ENCODE results near the gene SDK1.
"Not testable (repeated sequence)": the region's sequence is repeated elsewhere in the genome, so short reads cannot be mapped to it uniquely, and the experiment has no call there.

Gene SDK1

GRCh38 chr7:3574386-3574785 lies 273.3 kb downstream of the SDK1 start:
- POLR2A ChIA-PET (ENCODE audit: low non-redundant PET), result no interaction called here
- DNase-seq (ENCODE audit: low spot score), result no peak
- no peak overlapping the region for H3K27ac ChIP-seq
- no peak for TF ChIP-seq CTCF (conservative IDR thresholded peaks at IDR 0.05; ENCODE audit: low read depth)
- CTCF ChIA-PET, result no interaction called here

- TF ChIP-seq CTCF (conservative IDR thresholded peaks at IDR 0.05; ENCODE audit: low read depth), result no peak
- POLR2A ChIA-PET (ENCODE audit: low non-redundant PET), result no interaction called here
- CTCF ChIA-PET, result no interaction called here
- DNase-seq (ENCODE audit: low spot score), result no peak
- H3K27ac ChIP-seq, result no peak overlapping the region
These were observed 274.9 kb downstream of the SDK1 start for GRCh38 chr7:3575753-3576531.

- ChIA-PET CTCF (no interaction called here), POLR2A (ENCODE audit: low non-redundant PET) (no interaction called here)
- H3K27ac ChIP-seq, result no peak overlapping the region
- no peak for TF ChIP-seq CTCF (conservative IDR thresholded peaks at IDR 0.05; ENCODE audit: low read depth)
- DNase-seq (ENCODE audit: low spot score), result no peak
These were observed 277.3 kb downstream of the SDK1 start for GRCh38 chr7:3578399-3578798.

- H3K27ac ChIP-seq, result no peak overlapping the region
- CTCF ChIA-PET, result no interaction called here
- no peak for DNase-seq (ENCODE audit: low spot score)
- POLR2A ChIA-PET (ENCODE audit: low non-redundant PET), result no interaction called here
- TF ChIP-seq CTCF (conservative IDR thresholded peaks at IDR 0.05; ENCODE audit: low read depth), result no peak
These were observed 278.7 kb downstream of the SDK1 start for GRCh38 chr7:3579638-3580219.

- POLR2A ChIA-PET (ENCODE audit: low non-redundant PET); H3K27ac ChIP-seq; CTCF ChIA-PET; DNase-seq (ENCODE audit: low spot score): not testable (repeated sequence)
These were observed 281.1 kb downstream of the SDK1 start for GRCh38 chr7:3582145-3582544.

- H3K27ac ChIP-seq, result no peak overlapping the region
- POLR2A ChIA-PET (ENCODE audit: low non-redundant PET), result no interaction called here
- CTCF ChIA-PET, result no interaction called here
- TF ChIP-seq CTCF (conservative IDR thresholded peaks at IDR 0.05; ENCODE audit: low read depth), result no peak
- no peak for DNase-seq (ENCODE audit: low spot score)
These were observed 284.8 kb downstream of the SDK1 start for GRCh38 chr7:3585826-3586225.

- ChIA-PET CTCF (no interaction called here), POLR2A (ENCODE audit: low non-redundant PET) (no interaction called here)
- DNase-seq (ENCODE audit: low spot score), result peak; percentile 39
- no peak for TF ChIP-seq CTCF (conservative IDR thresholded peaks at IDR 0.05; ENCODE audit: low read depth)
- no peak overlapping the region for H3K27ac ChIP-seq
These were observed 287.3 kb downstream of the SDK1 start for GRCh38 chr7:3588341-3588740.
